B cell (primary cell): ENCODE results near the gene MRO. TPM values are rescaled to one million over a fixed set of nuclear protein-coding genes. Genes with fewer than 3 reads are reported as not detected.

ENCODE experiments used
- ATAC-seq: fragments of 200-7000 bp; cut with Tn5 transposase; one replicate; pipeline ENCODE4 v1.10.0; 2021; ENCODE audit warnings: low read depth, mild to moderate bottlenecking, moderate number of reproducible peaks, moderate library complexity
- CTCF ChIA-PET: fragments of 350-600 bp; sonication (Branson Sonifier 250); formaldehyde crosslinking; loops from one replicate; lab custom pipeline; 2021; ENCODE audit warnings: antibody characterized with exemption, inconsistent platforms; lab: Charles Lee
- POLR2A ChIA-PET: fragments of 350-600 bp; sonication (Branson Sonifier 250); formaldehyde crosslinking; loops from one replicate; lab custom pipeline; 2021; ENCODE audit warnings: antibody characterized with exemption; lab: Charles Lee
- DNase-seq: peaks from one replicate; pipeline ENCODE4 v3.0.0; 2013
- H2AFZ ChIP-seq: 2 replicates; pipeline ENCODE4 v1.6.1; 2012; ENCODE audit warnings: mild to moderate bottlenecking, low read depth, low read length; ENCODE audit not compliant: insufficient read depth, poor library complexity, severe bottlenecking
- H3K27ac ChIP-seq, 2 donors: 1 replicate in 1 of 2; 2 replicates in 1 of 2; pipeline ENCODE4 v1.5.1; 2012 to 2013; ENCODE audit warnings: low read length in 2 of 2, mild to moderate bottlenecking in 2 of 2, moderate library complexity in 1 of 2
- H3K27me3 ChIP-seq, 4 experiments: fragments of 200-600 bp in 1 of 4; sonication (generic) in 1 of 4; replicated peaks in 1 of 4; 1 replicate in 2 of 4; 2 replicates in 2 of 4; pipeline versions ENCODE4 v1.6.1 to v1.7.0; 2013 to 2016; ENCODE audit warnings: low read length in 3 of 4, mild to moderate bottlenecking in 2 of 4, mixed read lengths in 1 of 4, moderate library complexity in 1 of 4; ENCODE audit not compliant: insufficient read depth in 4 of 4, control insufficient read depth in 3 of 4; ENCODE audit errors: control extremely low read depth in 1 of 4
- H3K36me3 ChIP-seq, 2 experiments: replicated peaks in 1 of 2; 1 replicate in 1 of 2; 2 replicates in 1 of 2; pipeline versions ENCODE4 v1.6.1 to v1.7.1; 2013; ENCODE audit warnings: low read length in 1 of 2; ENCODE audit not compliant: insufficient read depth in 2 of 2, control insufficient read depth in 1 of 2; ENCODE audit errors: control extremely low read depth in 1 of 2, extremely low read depth in 1 of 2
- H3K4me1 ChIP-seq, 2 donors: fragments of 200-600 bp in 1 of 2; sonication (generic) in 1 of 2; 1 replicate in 1 of 2; 2 replicates in 1 of 2; pipeline versions ENCODE4 v1.5.1 to v1.6.1; 2013 to 2017; ENCODE audit warnings: low read length in 2 of 2; ENCODE audit not compliant: control insufficient read depth in 2 of 2, insufficient read depth in 2 of 2
- H3K4me2 ChIP-seq: replicated peaks from 2 replicates; pipeline ENCODE3; 2012; ENCODE audit warnings: mild to moderate bottlenecking, low read depth, low read length; ENCODE audit not compliant: poor library complexity, severe bottlenecking
- H3K4me3 ChIP-seq, 5 experiments: fragments of 200-600 bp in 1 of 5; sonication (generic) in 1 of 5; 1 replicate in 3 of 5; 2 replicates in 2 of 5; pipeline versions ENCODE4 v1.5.1 to v1.7.0; 2011 to 2016; ENCODE audit warnings: low read length in 4 of 5, mild to moderate bottlenecking in 4 of 5, low read depth in 2 of 5, control low read depth in 1 of 5, moderate library complexity in 1 of 5; ENCODE audit not compliant: insufficient read depth in 1 of 5; ENCODE audit errors: control extremely low read depth in 1 of 5, extremely low read depth in 1 of 5
- H3K79me2 ChIP-seq: fragments of 200-600 bp; sonication (generic); one replicate; pipeline ENCODE4 v1.6.0; 2016; ENCODE audit warnings: low read length; ENCODE audit not compliant: control insufficient read depth, insufficient read depth
- H3K9ac ChIP-seq: fragments of 200-600 bp; sonication (generic); 2 replicates; pipeline ENCODE4 v1.6.1; 2017; ENCODE audit warnings: mild to moderate bottlenecking, low read length, moderate library complexity
- H3K9me3 ChIP-seq, 3 donors: one replicate each; pipeline versions ENCODE4 v1.6.1 to v1.7.1; 2013; ENCODE audit warnings: low read length in 2 of 3; ENCODE audit not compliant: control insufficient read depth in 2 of 3, insufficient read depth in 1 of 3; ENCODE audit errors: control extremely low read depth in 1 of 3
- H4K20me1 ChIP-seq: 2 replicates; pipeline ENCODE4 v1.6.0; 2012; ENCODE audit warnings: mild to moderate bottlenecking, low read length; ENCODE audit not compliant: insufficient read depth, control insufficient read depth, poor library complexity, severe bottlenecking
- H3K27ac Mint-ChIP-seq: one replicate; pipeline ENCODE4 v1.8.0; 2021; ENCODE audit warnings: mixed read lengths
- H3K27me3 Mint-ChIP-seq: one replicate; pipeline ENCODE4 v1.8.0; 2021; ENCODE audit warnings: mixed read lengths
- H3K4me1 Mint-ChIP-seq: one replicate; pipeline ENCODE4 v1.8.0; 2021; ENCODE audit warnings: mixed read lengths
- H3K4me3 Mint-ChIP-seq: one replicate; pipeline ENCODE4 v1.8.0; 2021; ENCODE audit warnings: mixed read lengths
- H3K9me3 Mint-ChIP-seq: one replicate; pipeline ENCODE4 v1.8.0; 2022; ENCODE audit warnings: mixed read lengths; ENCODE audit not compliant: insufficient read depth
- EZH2 ChIP-seq: IDR thresholded peaks from 2 replicates; pipeline ENCODE4 v1.6.1; 2012; ENCODE audit warnings: borderline replicate concordance, low read depth, mild to moderate bottlenecking, moderate library complexity, low read length; ENCODE audit not compliant: insufficient read depth, poor library complexity, severe bottlenecking
- WGBS: methylation state at CpG from one replicate; pipeline ENCODE4 v1.1.5; 2013; ENCODE audit warnings: missing lambda C conversion rate; ENCODE audit not compliant: insufficient coverage; 5-methylcytosine and 5-hydroxymethylcytosine counted together
- intact Hi-C: fragments of 100-400 bp; cut with micrococcal nuclease; formaldehyde crosslinking; loops from one replicate; pipeline ENCODE4 v1.10.0; 2022
- polyA plus RNA-seq: library from polyadenylated mRNA; depleted of rRNA; stranded (reverse); fragments of >200 nt; gene quantifications from 2 replicates; pipeline ENCODE4 v1.2.3, GENCODE V29; 2012
- total RNA-seq, 2 donors: library from RNA; stranded (reverse); fragments of 120-200 nt in 1 of 2; gene quantifications; 1 replicate in 1 of 2; 2 replicates in 1 of 2; pipeline versions ENCODE4 v1.2.3 to v1.2.4, GENCODE V29; 2013 to 2022
- TF ChIP-seq, protein P1 (sequence below): fragments of 200-600 bp; IDR thresholded peaks from one replicate; pipeline ENCODE4 v1.8.0; 2022; ENCODE audit warnings: antibody characterized with exemption, mild to moderate bottlenecking

The MRO gene
- total and polyA plus RNA-seq, 2 donors (not counting 1 experiment from before 2014, with no cell fraction given) = not detected

DNA sequence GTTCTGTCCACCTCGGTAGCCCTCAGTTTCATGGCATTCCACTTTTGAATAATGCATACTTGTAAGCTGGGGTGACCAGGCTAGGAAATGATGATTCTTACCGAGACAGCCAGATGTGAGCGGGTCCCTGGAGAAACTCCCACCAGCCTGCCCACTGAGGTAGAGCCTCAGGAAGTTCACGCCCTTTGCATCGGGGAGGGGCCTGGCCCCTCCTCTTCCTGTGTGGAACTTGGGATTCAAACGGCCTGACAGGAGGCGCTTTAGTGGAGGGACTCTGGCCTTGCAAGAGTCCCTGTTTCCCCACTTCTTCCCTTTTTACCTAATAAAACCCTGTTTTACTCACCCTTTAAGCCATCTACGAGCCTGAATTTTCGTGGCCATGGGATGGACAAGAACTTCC lies 44.6 kb downstream of the MRO start:
- Mint-ChIP-seq H3K27ac (no peak overlapping the region), H3K27me3 (peaks cover 20% of the 10 kb centered on the region), H3K4me3 (no peak overlapping the region), H3K4me1 (no peaks in the 10 kb centered on the region), H3K9me3 (peaks cover 8% of the 10 kb centered on the region)
- Histone ChIP-seq H3K4me2 (no peak overlapping the region), H2AFZ (no peak overlapping the region), H3K27ac (no peak overlapping the region), H3K4me3 (no peak overlapping the region), H3K4me1 (no peaks in the 10 kb centered on the region), H3K36me3 (no peaks in the 10 kb centered on the region), H3K9ac (no peak overlapping the region), H4K20me1 (no peaks in the 10 kb centered on the region), H3K79me2 (no peaks in the 10 kb centered on the region), H3K9me3 (peaks cover 5 to 12% (median 7%) of the 10 kb centered on the region in 3 donors), H3K27me3 (no peaks in the 10 kb centered on the region)
- ChIA-PET CTCF (no interaction called here), POLR2A (no interaction called here)
- ATAC-seq = no peak
- WGBS = 77% methylated on average over 9 of the region's 9 CpGs
- TF ChIP-seq, protein P1, sequence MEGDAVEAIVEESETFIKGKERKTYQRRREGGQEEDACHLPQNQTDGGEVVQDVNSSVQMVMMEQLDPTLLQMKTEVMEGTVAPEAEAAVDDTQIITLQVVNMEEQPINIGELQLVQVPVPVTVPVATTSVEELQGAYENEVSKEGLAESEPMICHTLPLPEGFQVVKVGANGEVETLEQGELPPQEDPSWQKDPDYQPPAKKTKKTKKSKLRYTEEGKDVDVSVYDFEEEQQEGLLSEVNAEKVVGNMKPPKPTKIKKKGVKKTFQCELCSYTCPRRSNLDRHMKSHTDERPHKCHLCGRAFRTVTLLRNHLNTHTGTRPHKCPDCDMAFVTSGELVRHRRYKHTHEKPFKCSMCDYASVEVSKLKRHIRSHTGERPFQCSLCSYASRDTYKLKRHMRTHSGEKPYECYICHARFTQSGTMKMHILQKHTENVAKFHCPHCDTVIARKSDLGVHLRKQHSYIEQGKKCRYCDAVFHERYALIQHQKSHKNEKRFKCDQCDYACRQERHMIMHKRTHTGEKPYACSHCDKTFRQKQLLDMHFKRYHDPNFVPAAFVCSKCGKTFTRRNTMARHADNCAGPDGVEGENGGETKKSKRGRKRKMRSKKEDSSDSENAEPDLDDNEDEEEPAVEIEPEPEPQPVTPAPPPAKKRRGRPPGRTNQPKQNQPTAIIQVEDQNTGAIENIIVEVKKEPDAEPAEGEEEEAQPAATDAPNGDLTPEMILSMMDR = no peak
- intact Hi-C loops = no loop called here
- no peak for DNase-seq

DNA sequence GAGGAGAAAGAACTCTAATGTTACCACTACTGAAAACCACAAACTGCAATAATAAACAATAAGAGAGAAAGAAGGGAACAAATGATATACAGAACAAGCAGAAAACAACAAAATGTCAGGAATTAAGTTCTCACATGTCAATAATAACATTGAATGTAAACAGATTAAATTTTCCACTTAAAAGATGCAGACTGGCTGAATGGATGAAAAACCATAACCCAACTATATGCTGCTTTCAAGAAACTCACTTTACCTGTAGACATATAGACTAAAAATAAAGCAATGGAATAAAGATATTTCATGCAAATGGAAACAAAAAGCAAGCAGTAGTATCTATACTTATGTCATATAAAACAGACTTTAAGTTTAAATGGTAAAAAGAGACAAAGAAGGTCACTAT lies 50.4 kb downstream of the MRO start:
- TF ChIP-seq, protein P1 = no peak
- no peak for TF ChIP-seq EZH2
- DNase-seq = no peak
- intact Hi-C loops = no loop called here
- no peak for ATAC-seq
- no peak overlapping the region for H3K27ac Mint-ChIP-seq
- H3K4me1 Mint-ChIP-seq = no peaks in the 10 kb centered on the region
- no peak overlapping the region for H3K4me2 ChIP-seq
- no peak overlapping the region for H3K4me3 Mint-ChIP-seq
- peaks cover 32% of the 10 kb centered on the region for H3K9me3 Mint-ChIP-seq
- no peaks in the 10 kb centered on the region for H3K36me3 ChIP-seq
- H3K27me3 Mint-ChIP-seq = peaks cover 27% of the 10 kb centered on the region
- H3K27me3 ChIP-seq = no peaks in the 10 kb centered on the region
- H3K4me3 ChIP-seq = no peak overlapping the region
- no peaks in the 10 kb centered on the region for H3K4me1 ChIP-seq
- H3K27ac ChIP-seq = no peak overlapping the region
- no peaks in the 10 kb centered on the region for H4K20me1 ChIP-seq
- H2AFZ ChIP-seq = no peak overlapping the region
- ChIA-PET CTCF (no interaction called here), POLR2A (no interaction called here)
- H3K9ac ChIP-seq = no peak overlapping the region
- H3K9me3 ChIP-seq = peaks cover 9 to 31% (median 26%) of the 10 kb centered on the region in 3 donors
- H3K79me2 ChIP-seq = no peaks in the 10 kb centered on the region
